Measurements from ENCODE around the gene TRPV5. TPM values are rescaled to one million over a fixed set of nuclear protein-coding genes. Genes with fewer than 3 reads are reported as not detected.

TRPV5 gene
- total RNA-seq, 2 experiments from 2014 or later, result 0.06 TPM; not detected in 1

DNA sequence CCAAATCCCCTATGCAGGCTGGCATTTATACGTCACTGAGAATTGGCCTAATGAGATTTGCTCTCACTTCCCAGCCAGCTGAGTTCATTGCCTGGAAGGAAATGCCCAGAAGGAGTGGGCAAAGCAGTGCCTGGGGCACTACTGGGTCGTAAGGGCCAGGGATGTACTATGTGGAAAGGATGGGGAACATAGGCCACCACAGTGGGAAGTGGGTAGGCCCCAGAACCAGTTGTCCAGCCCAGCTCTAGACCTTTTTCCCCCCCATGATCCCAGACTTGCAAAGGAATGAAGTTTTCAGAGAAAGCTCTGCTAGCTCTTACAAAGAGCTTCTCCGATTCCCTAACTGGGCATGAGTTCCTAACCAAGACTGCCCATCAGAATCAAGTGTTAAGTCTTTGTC, 13.9 kb downstream of the TRPV5 start:
- intact Hi-C loops (cut with micrococcal nuclease; ENCODE audit: unreplicated experiment), result no loop called here
- Histone ChIP-seq H3K4me2 (ENCODE audit: low read length) (no peak overlapping the region), H3K36me3 (ENCODE audit: insufficient read depth, low read length) (no peaks in the 10 kb centered on the region), H4K20me1 (ENCODE audit: insufficient read depth, low read length) (no peaks in the 10 kb centered on the region), H3K4me1 (ENCODE audit: insufficient read depth, low read length, poor library complexity, severe bottlenecking) (no peaks in the 10 kb centered on the region), H3K27ac (ENCODE audit: low read depth, low read length, poor library complexity, severe bottlenecking) (no peak overlapping the region), H3K9me2 (ENCODE audit: insufficient read depth, low read length) (no peaks in the 10 kb centered on the region), H3K4me3 (ENCODE audit: low read depth, low read length, poor library complexity, severe bottlenecking) (no peak overlapping the region), H3K9me3 (ENCODE audit: low read length) (no peaks in the 10 kb centered on the region), H2AFZ (ENCODE audit: low read length) (no peak overlapping the region), H3K79me2 (ENCODE audit: insufficient read depth, low read depth, low read length) (no peaks in the 10 kb centered on the region)
- ChIA-PET POLR2A (interaction anchor here (0.7 kb wide), 1 partner anchor 321 kb away, joined by 3 read pairs; no protein-coding TSS in a partner anchor), CTCF (ENCODE audit: unreplicated experiment) (no interaction called here)
- BruUV-seq (replicated peaks), result no TSS peak
- no peak for DNase-seq (ENCODE audit: low spot score)
- TF ChIP-seq EZH2phosphoT487 (IDR thresholded peaks at IDR 0.05; ENCODE audit: borderline replicate concordance, low read depth, low read length), result no peak
- TF ChIP-seq, protein P1, sequence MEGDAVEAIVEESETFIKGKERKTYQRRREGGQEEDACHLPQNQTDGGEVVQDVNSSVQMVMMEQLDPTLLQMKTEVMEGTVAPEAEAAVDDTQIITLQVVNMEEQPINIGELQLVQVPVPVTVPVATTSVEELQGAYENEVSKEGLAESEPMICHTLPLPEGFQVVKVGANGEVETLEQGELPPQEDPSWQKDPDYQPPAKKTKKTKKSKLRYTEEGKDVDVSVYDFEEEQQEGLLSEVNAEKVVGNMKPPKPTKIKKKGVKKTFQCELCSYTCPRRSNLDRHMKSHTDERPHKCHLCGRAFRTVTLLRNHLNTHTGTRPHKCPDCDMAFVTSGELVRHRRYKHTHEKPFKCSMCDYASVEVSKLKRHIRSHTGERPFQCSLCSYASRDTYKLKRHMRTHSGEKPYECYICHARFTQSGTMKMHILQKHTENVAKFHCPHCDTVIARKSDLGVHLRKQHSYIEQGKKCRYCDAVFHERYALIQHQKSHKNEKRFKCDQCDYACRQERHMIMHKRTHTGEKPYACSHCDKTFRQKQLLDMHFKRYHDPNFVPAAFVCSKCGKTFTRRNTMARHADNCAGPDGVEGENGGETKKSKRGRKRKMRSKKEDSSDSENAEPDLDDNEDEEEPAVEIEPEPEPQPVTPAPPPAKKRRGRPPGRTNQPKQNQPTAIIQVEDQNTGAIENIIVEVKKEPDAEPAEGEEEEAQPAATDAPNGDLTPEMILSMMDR (conservative IDR thresholded peaks at IDR 0.05; ENCODE audit: low read length), result no peak

DNA sequence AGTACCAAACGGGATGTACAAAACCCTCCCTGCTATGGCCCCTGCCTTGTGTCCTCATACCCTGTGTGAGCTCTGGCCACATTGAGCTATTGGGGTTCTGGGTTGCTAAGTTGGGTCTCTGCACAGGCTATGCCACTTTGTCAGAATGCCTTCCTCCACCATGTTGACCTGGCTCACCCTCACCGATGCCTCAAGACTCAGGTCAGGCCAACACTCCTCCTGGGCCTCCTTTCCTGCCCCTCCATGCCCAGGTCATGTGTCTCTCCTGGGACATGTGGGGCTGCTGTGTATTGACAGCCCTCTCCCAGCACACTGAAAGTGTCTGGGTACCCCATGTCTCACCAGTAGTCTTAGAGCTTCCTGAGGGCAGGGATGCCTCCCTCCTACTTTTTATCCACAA, 14.6 kb downstream of the TRPV5 start:
- TF ChIP-seq, protein P1 (conservative IDR thresholded peaks at IDR 0.05; ENCODE audit: low read length), result no peak
- TF ChIP-seq EZH2phosphoT487 (IDR thresholded peaks at IDR 0.05; ENCODE audit: borderline replicate concordance, low read depth, low read length), result no peak
- no peak for DNase-seq (ENCODE audit: low spot score)
- no peak overlapping the region for H3K4me3 ChIP-seq (ENCODE audit: low read depth, low read length, poor library complexity, severe bottlenecking)
- no peaks in the 10 kb centered on the region for H3K4me1 ChIP-seq (ENCODE audit: insufficient read depth, low read length, poor library complexity, severe bottlenecking)
- H4K20me1 ChIP-seq (ENCODE audit: insufficient read depth, low read length), result no peaks in the 10 kb centered on the region
- H3K27ac ChIP-seq (ENCODE audit: low read depth, low read length, poor library complexity, severe bottlenecking), result no peak overlapping the region
- no peaks in the 10 kb centered on the region for H3K9me3 ChIP-seq (ENCODE audit: low read length)
- H3K4me2 ChIP-seq (ENCODE audit: low read length), result no peak overlapping the region
- intact Hi-C loops (cut with micrococcal nuclease; ENCODE audit: unreplicated experiment), result no loop called here
- no TSS peak for BruUV-seq (replicated peaks)
- CTCF ChIA-PET (ENCODE audit: unreplicated experiment), result no interaction called here
- no peaks in the 10 kb centered on the region for H3K9me2 ChIP-seq (ENCODE audit: insufficient read depth, low read length)
- H3K79me2 ChIP-seq (ENCODE audit: insufficient read depth, low read depth, low read length), result no peaks in the 10 kb centered on the region
- no peak overlapping the region for H2AFZ ChIP-seq (ENCODE audit: low read length)
- POLR2A ChIA-PET, result no interaction called here
- no peaks in the 10 kb centered on the region for H3K36me3 ChIP-seq (ENCODE audit: insufficient read depth, low read length)

DNA sequence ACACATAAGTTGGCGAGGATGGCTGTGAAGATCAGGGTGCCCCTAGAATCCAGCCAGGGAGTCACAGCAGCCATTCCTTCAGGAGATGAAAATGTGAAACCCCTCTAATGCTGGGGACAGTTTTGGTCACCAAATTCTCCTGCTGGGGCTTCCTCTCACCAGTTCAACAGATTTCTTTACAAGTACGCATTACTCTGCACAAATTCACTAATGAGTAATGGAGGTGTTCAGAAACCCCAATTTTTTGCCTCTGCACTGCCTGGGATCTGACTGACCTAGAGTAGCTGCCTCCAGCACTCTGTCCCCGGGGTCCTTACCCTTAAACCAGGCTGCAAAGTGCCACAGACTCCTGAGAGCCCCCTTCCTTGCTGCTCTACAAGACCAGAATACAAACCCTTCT, 16.1 kb downstream of the TRPV5 start:
- no peaks in the 10 kb centered on the region for H3K9me2 ChIP-seq (ENCODE audit: insufficient read depth, low read length)
- no peaks in the 10 kb centered on the region for H3K9me3 ChIP-seq (ENCODE audit: low read length)
- H3K79me2 ChIP-seq (ENCODE audit: insufficient read depth, low read depth, low read length), result no peaks in the 10 kb centered on the region
- DNase-seq (ENCODE audit: low spot score), result no peak
- TF ChIP-seq EZH2phosphoT487 (IDR thresholded peaks at IDR 0.05; ENCODE audit: borderline replicate concordance, low read depth, low read length), result no peak
- TF ChIP-seq, protein P1 (conservative IDR thresholded peaks at IDR 0.05; ENCODE audit: low read length), result no peak
- no peak overlapping the region for H3K4me2 ChIP-seq (ENCODE audit: low read length)
- no TSS peak for BruUV-seq (replicated peaks)
- no peak overlapping the region for H3K27ac ChIP-seq (ENCODE audit: low read depth, low read length, poor library complexity, severe bottlenecking)
- CTCF ChIA-PET (ENCODE audit: unreplicated experiment), result no interaction called here
- no peaks in the 10 kb centered on the region for H3K4me1 ChIP-seq (ENCODE audit: insufficient read depth, low read length, poor library complexity, severe bottlenecking)
- H4K20me1 ChIP-seq (ENCODE audit: insufficient read depth, low read length), result no peaks in the 10 kb centered on the region
- intact Hi-C loops (cut with micrococcal nuclease; ENCODE audit: unreplicated experiment), result no loop called here
- H3K4me3 ChIP-seq (ENCODE audit: low read depth, low read length, poor library complexity, severe bottlenecking), result no peak overlapping the region
- H2AFZ ChIP-seq (ENCODE audit: low read length), result no peak overlapping the region
- POLR2A ChIA-PET, result no interaction called here
- H3K36me3 ChIP-seq (ENCODE audit: insufficient read depth, low read length), result no peaks in the 10 kb centered on the region

All from OCI-LY7 (cell line).